Suprapubic skin (tissue), 4 donors: ENCODE results near the gene DISC1. TPM values are rescaled to one million over a fixed set of nuclear protein-coding genes. Genes with fewer than 3 reads are reported as not detected.
"Not testable (repeated sequence)": the region's sequence is repeated elsewhere in the genome, so short reads cannot be mapped to it uniquely, and the experiment has no call there.

Experiments
- DNase-seq, 2 donors: peaks; one replicate each; pipeline ENCODE4 v3.0.0-alpha.2; 2019; ENCODE audit warnings: low spot score in 2 of 2
- H3K27ac ChIP-seq: fragments of 200-600 bp; sonication (generic); one replicate; pipeline ENCODE4 v1.5.1; 2019
- H3K27me3 ChIP-seq: fragments of 200-600 bp; sonication (generic); one replicate; pipeline ENCODE4 v1.5.1; 2019
- H3K36me3 ChIP-seq: fragments of 200-600 bp; sonication (generic); one replicate; pipeline ENCODE4 v1.5.1; 2019
- H3K4me1 ChIP-seq: fragments of 200-600 bp; sonication (generic); one replicate; pipeline ENCODE4 v1.5.1; 2019
- H3K4me3 ChIP-seq: fragments of 200-600 bp; sonication (generic); one replicate; pipeline ENCODE4 v1.5.1; 2019; ENCODE audit warnings: mild to moderate bottlenecking
- H3K9me3 ChIP-seq: fragments of 200-600 bp; sonication (generic); one replicate; pipeline ENCODE4 v1.5.1; 2019
- EP300 ChIP-seq: sonication (generic); formaldehyde crosslinking; IDR thresholded peaks from one replicate; pipeline ENCODE4 v1.6.1; 2017; ENCODE audit warnings: antibody characterized with exemption
- POLR2A ChIP-seq, 2 donors: fragments of 450-650 bp; IDR thresholded peaks; one replicate each; pipeline ENCODE4 v1.6.1; 2017; ENCODE audit warnings: antibody characterized with exemption in 2 of 2, mild to moderate bottlenecking in 2 of 2, moderate library complexity in 2 of 2
- POLR2AphosphoS5 ChIP-seq, 3 donors: sonication (generic); formaldehyde crosslinking; IDR thresholded peaks; one replicate each; pipeline ENCODE4 v1.6.1; 2017; ENCODE audit warnings: antibody characterized with exemption in 3 of 3
- WGBS: methylation state at CpG from one replicate; pipeline ENCODE4 v1.1.5; 2018; 5-methylcytosine and 5-hydroxymethylcytosine counted together
- total RNA-seq, 4 donors: library from RNA; depleted of rRNA; stranded (reverse); fragments of >200 nt; gene quantifications; one replicate each; pipeline ENCODE4 v1.1.0, GENCODE V29; 2016
- TF ChIP-seq, protein P1 (sequence below), 2 donors: fragments of 200-600 bp in 1 of 2; fragments of 450-650 bp in 1 of 2; sonication (generic) in 1 of 2; IDR thresholded peaks; one replicate each; pipeline ENCODE4 v1.5.1; 2016 to 2019; ENCODE audit warnings: antibody characterized with exemption in 2 of 2, mild to moderate bottlenecking in 1 of 2, moderate library complexity in 1 of 2

DISC1 gene
- total RNA-seq, 4 donors from 2014 or later, result 3.0 to 8.4 (median 5.2) TPM

DNA sequence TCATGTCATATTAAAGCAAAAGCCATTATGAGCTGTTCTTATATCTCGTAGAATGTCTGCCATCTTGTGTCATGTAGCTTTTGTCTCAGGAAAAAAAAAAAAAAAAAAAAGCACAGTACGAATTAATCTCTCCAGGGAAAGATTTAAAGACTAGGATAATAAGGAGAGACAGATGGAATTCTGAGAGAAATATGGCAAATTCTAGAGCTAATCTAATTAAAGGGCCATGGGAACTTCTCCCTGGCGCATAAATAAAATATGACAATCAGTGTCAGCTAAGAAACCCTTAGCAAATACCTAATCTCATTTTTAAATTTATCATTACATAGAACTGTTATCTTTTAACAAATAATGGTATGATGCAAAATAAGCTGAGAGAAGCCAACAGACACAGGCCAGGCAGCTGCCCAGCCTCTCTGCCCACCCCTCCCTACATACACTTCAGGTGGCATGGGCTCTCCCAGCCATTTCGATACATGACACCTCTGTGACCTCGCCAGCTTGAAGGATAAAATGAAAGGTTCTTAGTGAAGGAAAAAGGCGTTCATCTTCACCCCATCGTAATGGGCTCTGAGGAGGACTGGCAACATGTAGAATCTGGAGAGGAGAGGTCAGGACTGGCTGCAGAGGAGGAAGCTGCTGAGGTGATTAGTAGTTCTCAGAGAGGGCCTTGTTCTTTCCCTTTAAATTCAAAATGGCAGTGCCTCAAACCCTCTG lies 39.8 kb downstream of the DISC1 start:
- Histone ChIP-seq H3K36me3 (no peaks in the 10 kb centered on the region), H3K4me1 (no peaks in the 10 kb centered on the region), H3K4me3 (no peak overlapping the region), H3K9me3 (no peaks in the 10 kb centered on the region), H3K27me3 (no peaks in the 10 kb centered on the region), H3K27ac (no peak overlapping the region)
- DNase-seq, result no peak
- WGBS, result 72% methylated on average over 7 of the region's 7 CpGs
- TF ChIP-seq POLR2AphosphoS5 (IDR thresholded peaks at IDR 0.05) (no peak), POLR2A (IDR thresholded peaks at IDR 0.05) (no peak), EP300 (no peak)
- TF ChIP-seq, protein P1, sequence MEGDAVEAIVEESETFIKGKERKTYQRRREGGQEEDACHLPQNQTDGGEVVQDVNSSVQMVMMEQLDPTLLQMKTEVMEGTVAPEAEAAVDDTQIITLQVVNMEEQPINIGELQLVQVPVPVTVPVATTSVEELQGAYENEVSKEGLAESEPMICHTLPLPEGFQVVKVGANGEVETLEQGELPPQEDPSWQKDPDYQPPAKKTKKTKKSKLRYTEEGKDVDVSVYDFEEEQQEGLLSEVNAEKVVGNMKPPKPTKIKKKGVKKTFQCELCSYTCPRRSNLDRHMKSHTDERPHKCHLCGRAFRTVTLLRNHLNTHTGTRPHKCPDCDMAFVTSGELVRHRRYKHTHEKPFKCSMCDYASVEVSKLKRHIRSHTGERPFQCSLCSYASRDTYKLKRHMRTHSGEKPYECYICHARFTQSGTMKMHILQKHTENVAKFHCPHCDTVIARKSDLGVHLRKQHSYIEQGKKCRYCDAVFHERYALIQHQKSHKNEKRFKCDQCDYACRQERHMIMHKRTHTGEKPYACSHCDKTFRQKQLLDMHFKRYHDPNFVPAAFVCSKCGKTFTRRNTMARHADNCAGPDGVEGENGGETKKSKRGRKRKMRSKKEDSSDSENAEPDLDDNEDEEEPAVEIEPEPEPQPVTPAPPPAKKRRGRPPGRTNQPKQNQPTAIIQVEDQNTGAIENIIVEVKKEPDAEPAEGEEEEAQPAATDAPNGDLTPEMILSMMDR (IDR thresholded peaks at IDR 0.05), result no peak

DNA sequence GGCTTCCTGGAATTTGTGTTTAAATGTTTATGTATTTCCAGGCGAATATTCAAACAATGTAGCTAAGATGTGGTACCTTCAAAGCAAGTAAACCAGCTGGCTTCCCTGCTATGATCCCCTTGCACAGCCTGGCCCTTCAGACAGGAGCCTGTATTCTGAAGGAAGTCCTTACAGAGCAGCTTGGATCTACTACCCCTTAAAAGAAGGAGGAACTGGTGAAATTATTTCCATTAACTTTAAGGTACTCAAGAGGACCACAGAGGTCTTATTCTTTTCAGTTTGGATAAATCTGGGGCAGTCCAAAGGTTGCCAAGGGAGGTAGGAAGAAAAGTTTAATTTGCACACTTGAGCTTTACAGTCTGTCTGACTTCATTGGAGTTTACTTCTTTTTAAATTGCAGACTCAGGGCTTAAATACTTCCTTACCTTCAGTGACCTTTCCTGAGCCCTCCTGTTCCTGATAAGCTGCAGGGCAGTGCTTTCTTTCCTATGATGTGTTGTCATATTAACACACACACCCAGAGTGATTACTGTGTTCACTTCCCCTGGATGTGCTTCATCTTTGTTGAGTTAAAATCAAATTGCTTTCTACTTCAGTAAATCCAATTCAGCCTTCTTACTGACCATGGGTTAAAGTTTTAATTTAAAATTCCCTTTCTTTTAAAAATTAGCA lies 40.5 kb downstream of the DISC1 start:
- Histone ChIP-seq H3K27me3 (no peaks in the 10 kb centered on the region), H3K4me3 (no peak overlapping the region), H3K4me1 (no peaks in the 10 kb centered on the region), H3K9me3 (no peaks in the 10 kb centered on the region), H3K27ac (no peak overlapping the region), H3K36me3 (no peaks in the 10 kb centered on the region)
- DNase-seq, result no peak
- TF ChIP-seq POLR2AphosphoS5 (IDR thresholded peaks at IDR 0.05) (no peak), POLR2A (IDR thresholded peaks at IDR 0.05) (no peak), EP300 (no peak)
- TF ChIP-seq, protein P1 (IDR thresholded peaks at IDR 0.05), result no peak
- WGBS, result 48% methylated on average over 1 of the region's 1 CpG

DNA sequence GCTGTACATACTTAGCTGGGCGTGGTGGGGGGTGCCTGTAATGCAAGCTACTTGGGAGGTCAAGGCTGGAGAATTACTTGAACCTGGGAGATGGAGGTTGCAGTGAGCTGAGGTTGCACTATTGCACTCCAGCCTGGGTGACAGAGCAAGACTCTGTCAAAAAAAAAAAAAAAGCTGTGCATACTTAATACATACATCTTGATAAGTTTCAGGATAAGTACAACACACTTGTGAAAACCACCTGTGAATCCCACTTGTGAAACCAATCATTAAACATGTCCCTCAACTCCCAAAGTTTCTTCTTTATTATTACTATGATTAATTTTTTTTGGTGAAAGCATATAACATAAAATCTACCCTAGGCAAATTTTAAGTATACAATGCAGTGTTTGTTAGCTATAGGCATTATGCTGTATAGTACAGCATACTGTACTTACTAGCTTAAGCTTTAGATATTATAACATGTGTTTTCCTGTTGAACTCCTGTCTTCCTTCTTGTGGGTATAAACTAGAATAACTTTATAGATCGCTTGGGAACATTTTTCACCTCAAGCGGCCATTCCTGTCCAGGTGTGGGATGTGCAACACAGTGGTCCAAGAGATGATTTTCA lies 41.4 kb downstream of the DISC1 start:
- Histone ChIP-seq H3K9me3 (no peaks in the 10 kb centered on the region), H3K4me3 (no peak overlapping the region), H3K4me1 (no peaks in the 10 kb centered on the region), H3K27me3 (no peaks in the 10 kb centered on the region), H3K27ac (no peak overlapping the region), H3K36me3 (no peaks in the 10 kb centered on the region)
- no peak for DNase-seq
- TF ChIP-seq EP300 (no peak), POLR2A (IDR thresholded peaks at IDR 0.05) (no peak), POLR2AphosphoS5 (IDR thresholded peaks at IDR 0.05) (no peak)
- TF ChIP-seq, protein P1 (IDR thresholded peaks at IDR 0.05), result no peak
- 88% methylated on average over 3 of the region's 3 CpGs for WGBS

DNA sequence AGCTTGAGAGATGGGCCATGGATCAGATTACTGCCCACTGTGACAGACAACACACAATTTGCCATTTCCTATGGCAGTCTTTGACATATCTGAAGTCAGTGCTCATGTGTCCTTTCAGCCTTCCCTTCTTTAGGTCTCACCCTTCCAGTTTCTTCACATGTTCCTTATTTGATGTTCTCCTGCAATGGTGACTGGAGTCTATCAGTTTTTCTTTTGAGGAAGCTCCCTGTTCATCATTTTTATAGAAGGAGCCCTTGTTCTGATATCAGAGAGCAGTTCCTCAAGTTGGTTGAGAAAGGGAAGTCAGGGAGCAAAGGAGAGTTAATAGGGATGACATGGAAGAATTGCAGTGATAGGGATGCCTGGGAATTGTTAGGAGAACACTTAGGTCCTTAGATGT lies 42.2 kb downstream of the DISC1 start:
- DNase-seq, result no peak
- no peaks in the 10 kb centered on the region for H3K36me3 ChIP-seq
- no peak overlapping the region for H3K27ac ChIP-seq
- TF ChIP-seq POLR2A (IDR thresholded peaks at IDR 0.05) (no peak), EP300 (no peak), POLR2AphosphoS5 (IDR thresholded peaks at IDR 0.05) (no peak)
- TF ChIP-seq, protein P1 (IDR thresholded peaks at IDR 0.05), result no peak
- H3K4me3 ChIP-seq, result no peak overlapping the region
- no peaks in the 10 kb centered on the region for H3K27me3 ChIP-seq
- no peaks in the 10 kb centered on the region for H3K9me3 ChIP-seq
- no peaks in the 10 kb centered on the region for H3K4me1 ChIP-seq

DNA sequence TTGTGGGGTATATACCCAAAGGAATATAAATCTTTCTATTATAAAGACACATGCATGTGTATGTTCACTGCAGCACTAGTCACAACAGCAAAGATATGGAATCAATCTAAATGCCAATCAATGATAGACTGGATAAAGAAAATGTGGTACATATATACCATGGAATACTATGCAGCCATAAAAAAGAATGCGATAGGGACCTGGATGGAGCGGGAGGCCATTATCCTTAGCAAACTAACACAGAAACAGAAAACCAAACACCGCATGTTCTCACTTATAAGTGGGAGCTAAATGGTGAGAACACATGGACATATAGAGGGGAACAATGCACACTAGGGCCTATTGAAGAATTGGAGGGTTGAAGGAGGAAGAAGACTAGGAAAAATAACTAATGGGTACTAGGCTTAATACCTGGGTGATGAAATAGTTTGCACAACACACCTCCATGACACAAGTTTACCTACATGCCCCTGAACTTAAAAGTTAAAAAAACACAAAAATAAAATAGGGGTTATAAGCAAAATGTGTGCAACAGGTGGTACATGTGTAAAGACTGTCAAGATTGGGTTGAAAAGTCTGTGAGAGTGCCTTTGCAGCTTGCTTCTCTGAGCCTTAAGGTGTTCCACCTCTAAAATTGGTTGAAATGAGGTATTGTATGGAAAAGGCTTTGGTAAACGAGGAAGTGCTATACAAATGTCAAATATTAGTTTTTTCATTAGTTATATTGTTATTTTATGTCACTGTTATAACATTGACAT lies 43.5 kb downstream of the DISC1 start:
- 89% methylated on average over 4 of the region's 4 CpGs for whole genome bisulfite sequencing

More for the DNA sequence above, 43.5 kb downstream of the DISC1 start:
- H3K9me3 ChIP-seq, H3K4me3 ChIP-seq, H3K36me3 ChIP-seq, H3K27me3 ChIP-seq, H3K27ac ChIP-seq, DNase-seq, H3K4me1 ChIP-seq: not testable (repeated sequence)
